A673 (cell line): ENCODE measurements around the gene EYS.
"Not testable (repeated sequence)": the region's sequence is repeated elsewhere in the genome, so short reads cannot be mapped to it uniquely, and the experiment has no call there.

Source experiments
- CTCF ChIP-seq: fragments of 300-800, 200-600 bp; sonication (generic); conservative IDR thresholded peaks from 2 replicates; pipeline ENCODE4 v1.5.1; 2017; ENCODE audit warnings: low read depth, mild to moderate bottlenecking, antibody characterized with exemption, low read length, moderate library complexity, mixed read lengths
- EZH2 ChIP-seq: fragments of 200-600 bp; sonication (generic); IDR thresholded peaks from 2 replicates; pipeline ENCODE4 v1.6.1; 2017; ENCODE audit warnings: borderline replicate concordance, low read depth, mild to moderate bottlenecking, mixed read lengths, antibody characterized with exemption, low read length; ENCODE audit not compliant: poor library complexity, severe bottlenecking

- TF ChIP-seq CTCF, EZH2: not testable (repeated sequence)
Observed at GRCh38 chr6:65302655-65303054, 404.4 kb downstream of the EYS start.
